SK-N-SH (cell line): ENCODE measurements around the gene MICAL2. TPM values are rescaled to one million over a fixed set of nuclear protein-coding genes. Genes with fewer than 3 reads are reported as not detected.
A peak's percentile ranks its signal among the peaks of the same experiment; 100 is the strongest.

Experiments
- CTCF ChIA-PET: fragments of 300-600, 350-600 bp; formaldehyde crosslinking; extraction: SDS; loops from one replicate; lab custom pipeline; 2021; lab: Yijun Ruan, JAX
- POLR2A ChIA-PET: fragments of 350-600 bp; sonication (Branson Sonifier 250); formaldehyde crosslinking; extraction: SDS; loops from one replicate; lab custom pipeline; 2020; ENCODE audit warnings: antibody characterized with exemption, inconsistent platforms; lab: Yijun Ruan, JAX
- DNase-seq: peaks from one replicate; pipeline ENCODE4 v3.0.0; 2012
- H2AFZ ChIP-seq: fragments of 200-600 bp; sonication (generic); 2 replicates; pipeline ENCODE4 v1.8.1; 2016; ENCODE audit warnings: antibody characterized with exemption, mild to moderate bottlenecking, low read depth
- H3F3A ChIP-seq: fragments of 200-600 bp; sonication (generic); replicated peaks from 2 replicates; pipeline ENCODE3; 2016; ENCODE audit warnings: antibody characterized with exemption, mild to moderate bottlenecking; ENCODE audit not compliant: insufficient read depth
- H3K27ac ChIP-seq, 2 experiments: fragments of 200-500 bp in 1 of 2; fragments of 200-600 bp in 1 of 2; sonication (Bioruptor generic) in 1 of 2; sonication (generic), shearing (Covaris generic) in 1 of 2; 2 replicates each; pipeline versions ENCODE4 v1.5.1 to v1.6.1; 2014 to 2016; ENCODE audit warnings: low read depth in 2 of 2, inconsistent platforms in 1 of 2, low read length in 1 of 2, mild to moderate bottlenecking in 1 of 2, mixed read lengths in 1 of 2
- H3K27me3 ChIP-seq: fragments of 200-600 bp; sonication (generic), shearing (Covaris generic); 2 replicates; pipeline ENCODE4 v1.6.1; 2016; ENCODE audit warnings: mixed run types; ENCODE audit not compliant: insufficient read depth
- H3K36me3 ChIP-seq, 2 experiments: fragments of 200-500 bp in 1 of 2; fragments of 200-600 bp in 1 of 2; sonication (Bioruptor generic) in 1 of 2; sonication (generic) in 1 of 2; replicated peaks in 1 of 2; 2 replicates each; pipeline versions ENCODE3 to v1.5.1; 2014 to 2016; ENCODE audit warnings: low read length in 1 of 2, mild to moderate bottlenecking in 1 of 2; ENCODE audit not compliant: insufficient read depth in 2 of 2, control insufficient read depth in 1 of 2
- H3K4me1 ChIP-seq, 2 experiments: fragments of 200-500 bp in 1 of 2; fragments of 200-600 bp in 1 of 2; sonication (Bioruptor generic) in 1 of 2; sonication (generic), shearing (Covaris generic) in 1 of 2; 2 replicates each; pipeline versions ENCODE4 v1.5.1 to v1.6.1; 2014 to 2016; ENCODE audit warnings: low read depth in 1 of 2, low read length in 1 of 2, mixed run types in 1 of 2; ENCODE audit not compliant: insufficient read depth in 2 of 2, control insufficient read depth in 1 of 2
- H3K4me2 ChIP-seq: fragments of 200-600 bp; sonication (generic), shearing (Covaris generic); 2 replicates; pipeline ENCODE4 v1.6.1; 2017; ENCODE audit warnings: mixed run types
- H3K4me3 ChIP-seq, 2 experiments: fragments of 200-500 bp in 1 of 2; fragments of 200-600 bp in 1 of 2; sonication (Bioruptor generic) in 1 of 2; sonication (generic), shearing (Covaris generic) in 1 of 2; 2 replicates each; pipeline versions ENCODE4 v1.5.1 to v1.8.1; 2014 to 2016; ENCODE audit warnings: low read depth in 2 of 2, inconsistent platforms in 1 of 2, low read length in 1 of 2, mild to moderate bottlenecking in 1 of 2, mixed read lengths in 1 of 2, moderate library complexity in 1 of 2
- H3K79me2 ChIP-seq: fragments of 200-600 bp; sonication (generic); 2 replicates; pipeline ENCODE4 v1.8.1; 2017; ENCODE audit warnings: mild to moderate bottlenecking; ENCODE audit not compliant: insufficient read depth
- H3K9ac ChIP-seq: fragments of 200-600 bp; sonication (generic); 2 replicates; pipeline ENCODE4 v1.6.1; 2017; ENCODE audit warnings: mixed run types
- H3K9me2 ChIP-seq: fragments of 200-600 bp; sonication (generic); 2 replicates; pipeline ENCODE4 v1.6.1; 2017; ENCODE audit warnings: mixed run types
- H3K9me3 ChIP-seq: fragments of 200-600 bp; sonication (generic); 2 replicates; pipeline ENCODE4 v1.6.1; 2017; ENCODE audit warnings: mixed run types, mild to moderate bottlenecking, moderate library complexity
- H4K20me1 ChIP-seq: fragments of 200-600 bp; sonication (generic); 2 replicates; pipeline ENCODE4 v1.6.1; 2017; ENCODE audit warnings: mild to moderate bottlenecking, mixed run types; ENCODE audit not compliant: insufficient read depth
- EZH2phosphoT487 ChIP-seq: fragments of 200-600 bp; sonication (generic); IDR thresholded peaks from 2 replicates; pipeline ENCODE4 v1.6.1; 2017; ENCODE audit warnings: low read depth, mixed run types, mild to moderate bottlenecking, antibody characterized with exemption, moderate library complexity, borderline replicate concordance
- RAD21 ChIP-seq: IDR thresholded peaks from 2 replicates; pipeline ENCODE4 v1.6.1; 2012; ENCODE audit warnings: mild to moderate bottlenecking, low read length
- RFX5 ChIP-seq: IDR thresholded peaks from 2 replicates; pipeline ENCODE4 v1.6.1; 2012; ENCODE audit warnings: mild to moderate bottlenecking, improper control_type of control experiment, low read length
- SMC3 ChIP-seq: IDR thresholded peaks from 2 replicates; pipeline ENCODE4 v1.6.1; 2012; ENCODE audit warnings: low read depth, low read length, improper control_type of control experiment
- TAF1 ChIP-seq: IDR thresholded peaks from 2 replicates; pipeline ENCODE4 v1.6.1; 2012; ENCODE audit warnings: low read depth, mild to moderate bottlenecking, low read length, moderate library complexity, borderline replicate concordance
- WGBS: methylation state at CpG from one replicate; pipeline ENCODE4 v1.1.6; 2017; ENCODE audit warnings: low lambda C conversion rate; 5-methylcytosine and 5-hydroxymethylcytosine counted together
- polyA plus RNA-seq, 3 experiments: library from polyadenylated mRNA; depleted of rRNA; stranded (reverse); fragments of >200 nt; gene quantifications; 2 replicates each; pipeline ENCODE4 v1.2.3, GENCODE V29; 2012
- TF ChIP-seq, protein P1 (sequence below): fragments of 150-350 bp; IDR thresholded peaks from 2 replicates; pipeline ENCODE4 v1.6.1; 2016; ENCODE audit warnings: mild to moderate bottlenecking, low read depth, low read length

MICAL2 gene
- polyA plus RNA-seq, 1 of the 3 experiments (the other 2 are of a cell fraction): 54.6 TPM

DNA sequence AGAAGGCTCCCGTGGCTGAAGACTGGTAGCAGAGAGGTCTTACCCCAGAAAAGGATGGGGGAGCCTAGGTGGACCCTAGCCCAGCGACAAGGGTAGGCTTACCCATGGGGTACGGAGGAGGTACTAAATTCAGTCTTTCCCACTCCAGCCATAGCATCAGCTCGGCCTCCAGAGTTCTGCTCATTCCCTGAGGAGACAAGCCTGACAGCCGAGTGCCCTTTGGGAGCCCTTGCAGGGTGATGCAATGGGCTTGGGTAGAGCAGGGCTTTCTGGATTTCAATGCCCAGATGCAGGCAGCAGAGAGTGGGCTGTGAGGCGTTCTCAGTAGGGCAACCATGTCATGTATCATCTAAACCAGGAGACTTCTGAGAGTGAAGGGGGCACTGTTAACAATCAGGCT is 124.7 kb downstream of the MICAL2 start:
- CTCF ChIA-PET: interaction anchor here (1.6 to 4.9 kb wide), 9 partner anchors 10 to 191 kb away, joined by 5 to 48 read pairs (median 20); partner anchors contain the start of gene MICAL2
- peaks cover 40 to 69% of the 10 kb centered on the region in 2 experiments for H3K36me3 ChIP-seq

GRCh38 chr11:12235553-12235946 is 125.2 kb downstream of the MICAL2 start:
- WGBS: 94% methylated on average over 2 of the region's 3 CpGs
- CTCF ChIA-PET: interaction anchor here (0.9 to 4.9 kb wide), 18 partner anchors 10 to 191 kb away, joined by 3 to 48 read pairs (median 10); partner anchors contain the start of gene MICAL2
- H3K36me3 ChIP-seq: peaks cover 40 to 69% of the 10 kb centered on the region in 2 experiments
- H3K27ac ChIP-seq: peak overlapping the region in 1 of 2 experiments; percentile 97; a peak in 2 of 4 replicates
- no peaks in the 10 kb centered on the region for H4K20me1 ChIP-seq
- no peak overlapping the region for H3K4me3 ChIP-seq
- peaks cover 37% of the 10 kb centered on the region for H3F3A ChIP-seq
- H3K9me2 ChIP-seq: no peaks in the 10 kb centered on the region
- no peaks in the 10 kb centered on the region for H3K27me3 ChIP-seq
- H3K4me1 ChIP-seq: peaks cover 0 to 23% of the 10 kb centered on the region in 2 experiments; a peak in 3 of 4 replicates
- H3K9me3 ChIP-seq: no peaks in the 10 kb centered on the region
- peaks cover 35% of the 10 kb centered on the region for H3K79me2 ChIP-seq
- no peak overlapping the region for H2AFZ ChIP-seq
- TF ChIP-seq, protein P1, sequence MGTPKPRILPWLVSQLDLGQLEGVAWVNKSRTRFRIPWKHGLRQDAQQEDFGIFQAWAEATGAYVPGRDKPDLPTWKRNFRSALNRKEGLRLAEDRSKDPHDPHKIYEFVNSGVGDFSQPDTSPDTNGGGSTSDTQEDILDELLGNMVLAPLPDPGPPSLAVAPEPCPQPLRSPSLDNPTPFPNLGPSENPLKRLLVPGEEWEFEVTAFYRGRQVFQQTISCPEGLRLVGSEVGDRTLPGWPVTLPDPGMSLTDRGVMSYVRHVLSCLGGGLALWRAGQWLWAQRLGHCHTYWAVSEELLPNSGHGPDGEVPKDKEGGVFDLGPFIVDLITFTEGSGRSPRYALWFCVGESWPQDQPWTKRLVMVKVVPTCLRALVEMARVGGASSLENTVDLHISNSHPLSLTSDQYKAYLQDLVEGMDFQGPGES: no peak
- peak; percentile 37 for TF ChIP-seq RAD21
- TF ChIP-seq, all 33 proteins: peak for 1
- POLR2A ChIA-PET: interaction anchor here (0.6 kb wide), 1 partner anchor 511 kb away, joined by 3 read pairs; no protein-coding TSS in a partner anchor
- H3K4me2 ChIP-seq: no peak overlapping the region
- H3K9ac ChIP-seq: peak overlapping the region; percentile 33; the same call in 1 of the 2 replicates
- no peak for DNase-seq

More for the DNA sequence above, 124.7 kb downstream of the MICAL2 start:
- DNase-seq: no peak
- Histone ChIP-seq H3K9me2 (no peaks in the 10 kb centered on the region), H3K9me3 (no peaks in the 10 kb centered on the region), H3K9ac (peak overlapping the region; percentile 33; the same call in 1 of the 2 replicates), H2AFZ (no peak overlapping the region)
- no peak for TF ChIP-seq SMC3
- TF ChIP-seq EZH2phosphoT487: no peak
- no peak for TF ChIP-seq TAF1
- TF ChIP-seq RFX5: no peak
- TF ChIP-seq, all 33 proteins: peak for 0
- Histone ChIP-seq H3F3A (peaks cover 41% of the 10 kb centered on the region), H3K4me3 (no peak overlapping the region), H3K4me1 (peaks cover 0 to 23% of the 10 kb centered on the region in 2 experiments; a peak in 3 of 4 replicates), H3K27me3 (no peaks in the 10 kb centered on the region), H3K4me2 (no peak overlapping the region), H3K79me2 (peaks cover 31% of the 10 kb centered on the region), H3K27ac (peak overlapping the region in 1 of 2 experiments; percentile 97; a peak in 2 of 4 replicates), H4K20me1 (no peaks in the 10 kb centered on the region)
- POLR2A ChIA-PET: interaction anchor here (0.6 kb wide), 1 partner anchor 511 kb away, joined by 3 read pairs; no protein-coding TSS in a partner anchor
- 96% methylated on average over 5 of the region's 6 CpGs for WGBS
